ENCODE data around the gene FCRL3.

Gene FCRL3

GRCh38 chr1:157673008-157673407 lies 27.6 kb downstream of the FCRL3 start:
- no peak overlapping the region for H3K9ac ChIP-seq

DNA sequence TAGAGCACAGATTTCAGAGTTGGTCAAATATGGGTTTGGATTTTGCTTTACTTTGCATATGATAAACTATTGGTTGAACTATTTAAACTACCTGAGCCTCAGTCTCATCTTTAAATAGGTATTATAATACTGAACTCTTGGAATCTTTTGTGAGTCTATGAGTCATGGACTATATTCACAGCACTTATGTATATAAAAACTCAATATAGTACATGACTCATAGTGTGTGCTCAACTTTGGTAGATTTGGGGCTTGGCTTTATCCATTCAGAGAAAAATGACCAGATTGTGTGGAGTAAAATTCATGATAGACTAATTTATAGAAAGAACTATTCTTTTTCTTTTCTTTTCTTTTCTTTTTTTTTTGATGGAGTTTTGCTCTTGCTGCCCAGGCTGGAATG lies 28.7 kb downstream of the FCRL3 start:
- H3K27ac ChIP-seq = no peak overlapping the region
- no peaks in the 10 kb centered on the region for H3K36me3 ChIP-seq (ENCODE audit: insufficient read depth)
- H3K4me1 ChIP-seq (ENCODE audit: low read depth, poor library complexity, severe bottlenecking) = no peaks in the 10 kb centered on the region
- no peak overlapping the region for H3K4me2 ChIP-seq
- no peaks in the 10 kb centered on the region for H3K79me2 ChIP-seq (ENCODE audit: insufficient read depth, low read depth)
- no peak overlapping the region for H2AFZ ChIP-seq (ENCODE audit: low read depth)
- H4K20me1 ChIP-seq (ENCODE audit: insufficient read depth) = no peaks in the 10 kb centered on the region
- no peak for TF ChIP-seq CTCF (conservative IDR thresholded peaks at IDR 0.05; ENCODE audit: low read depth, low read length)
- H3K4me3 ChIP-seq (IDR thresholded peaks at IDR 0.05; ENCODE audit: insufficient read depth, low read depth, low read length) = no peak overlapping the region
- no peak overlapping the region for H3K9ac ChIP-seq
- H3K27me3 ChIP-seq (ENCODE audit: insufficient read depth, low read depth) = no peaks in the 10 kb centered on the region

More at GRCh38 chr1:157673008-157673407, 27.6 kb downstream of the FCRL3 start:
- no peaks in the 10 kb centered on the region for H3K79me2 ChIP-seq (ENCODE audit: insufficient read depth, low read depth)
- H3K4me3 ChIP-seq (IDR thresholded peaks at IDR 0.05; ENCODE audit: insufficient read depth, low read depth, low read length) = no peak overlapping the region
- no peaks in the 10 kb centered on the region for H3K4me1 ChIP-seq (ENCODE audit: low read depth, poor library complexity, severe bottlenecking)
- H3K27ac ChIP-seq = no peak overlapping the region
- H4K20me1 ChIP-seq (ENCODE audit: insufficient read depth) = no peaks in the 10 kb centered on the region
- H2AFZ ChIP-seq (ENCODE audit: low read depth) = no peak overlapping the region
- no peak overlapping the region for H3K4me2 ChIP-seq
- H3K36me3 ChIP-seq (ENCODE audit: insufficient read depth) = no peaks in the 10 kb centered on the region
- no peak for TF ChIP-seq CTCF (conservative IDR thresholded peaks at IDR 0.05; ENCODE audit: low read depth, low read length)
- no peaks in the 10 kb centered on the region for H3K27me3 ChIP-seq (ENCODE audit: insufficient read depth, low read depth)

GRCh38 chr1:157659576-157660247 lies 40.9 kb downstream of the FCRL3 start:
- Histone ChIP-seq H3K27ac (peak overlapping the region; percentile 66), H3K27me3 (ENCODE audit: insufficient read depth, low read depth) (no peaks in the 10 kb centered on the region), H4K20me1 (ENCODE audit: insufficient read depth) (no peaks in the 10 kb centered on the region), H3K4me2 (peak overlapping the region; percentile 81), H3K4me1 (ENCODE audit: low read depth, poor library complexity, severe bottlenecking) (peaks cover 87% of the 10 kb centered on the region), H2AFZ (ENCODE audit: low read depth) (peak overlapping the region; percentile 47), H3K9ac (peak overlapping the region; percentile 18; the same call in 1 of the 2 replicates), H3K79me2 (ENCODE audit: insufficient read depth, low read depth) (no peaks in the 10 kb centered on the region), H3K4me3 (IDR thresholded peaks at IDR 0.05; ENCODE audit: insufficient read depth, low read depth, low read length) (peak overlapping the region; percentile 97), H3K36me3 (ENCODE audit: insufficient read depth) (no peaks in the 10 kb centered on the region)
- TF ChIP-seq CTCF (conservative IDR thresholded peaks at IDR 0.05; ENCODE audit: low read depth, low read length) = 0 out of 2 replicates have a peak, but pooled peaks have one; percentile 1

- Histone ChIP-seq H3K36me3 (ENCODE audit: insufficient read depth) (no peaks in the 10 kb centered on the region), H3K4me2 (peak overlapping the region; percentile 81), H3K9ac (no peak overlapping the region), H4K20me1 (ENCODE audit: insufficient read depth) (no peaks in the 10 kb centered on the region), H3K4me3 (IDR thresholded peaks at IDR 0.05; ENCODE audit: insufficient read depth, low read depth, low read length) (no peak overlapping the region), H3K27me3 (ENCODE audit: insufficient read depth, low read depth) (no peaks in the 10 kb centered on the region), H3K4me1 (ENCODE audit: low read depth, poor library complexity, severe bottlenecking) (peaks cover 87% of the 10 kb centered on the region), H3K27ac (peak overlapping the region; percentile 66), H3K79me2 (ENCODE audit: insufficient read depth, low read depth) (no peaks in the 10 kb centered on the region), H2AFZ (ENCODE audit: low read depth) (no peak overlapping the region)
- 0 out of 2 replicates have a peak, but pooled peaks have one; percentile 6 for TF ChIP-seq CTCF (conservative IDR thresholded peaks at IDR 0.05; ENCODE audit: low read depth, low read length)
Observed at GRCh38 chr1:157658571-157658970, 42.0 kb downstream of the FCRL3 start.

All from KMS-11 (cell line).